Measurements from ENCODE around the gene SCN4B.

SCN4B gene

GRCh38 chr11:118172356-118172755, 19.7 kb upstream of the SCN4B start:
- no peak for DNase-seq

- peak; percentile 78 for DNase-seq
Measured at GRCh38 chr11:118171269-118172062, 18.8 kb upstream of the SCN4B start.

- no peak for DNase-seq
Measured at GRCh38 chr11:118170882-118171268, 18.3 kb upstream of the SCN4B start.

GRCh38 chr11:118170231-118170630, 17.6 kb upstream of the SCN4B start:
- no peak for DNase-seq

- no peak for DNase-seq
Measured at GRCh38 chr11:118169300-118170140, 16.9 kb upstream of the SCN4B start.

GRCh38 chr11:118168751-118169150, 16.1 kb upstream of the SCN4B start:
- DNase-seq: no peak

- no peak for DNase-seq
Measured at GRCh38 chr11:118168316-118168715, 15.7 kb upstream of the SCN4B start.

- DNase-seq: no peak
Measured at GRCh38 chr11:118167906-118168305, 15.3 kb upstream of the SCN4B start.

GRCh38 chr11:118167253-118167652, 14.6 kb upstream of the SCN4B start:
- DNase-seq: no peak

- no peak for DNase-seq
Measured at GRCh38 chr11:118166641-118167040, 14.0 kb upstream of the SCN4B start.

- no peak for DNase-seq
Measured at GRCh38 chr11:118164885-118165284, 12.3 kb upstream of the SCN4B start.

GRCh38 chr11:118163494-118163893, 10.9 kb upstream of the SCN4B start:
- DNase-seq: no peak

- DNase-seq: no peak
Measured at GRCh38 chr11:118162846-118163245, 10.2 kb upstream of the SCN4B start.

- DNase-seq: no peak
Measured at GRCh38 chr11:118161786-118162185, 9.2 kb upstream of the SCN4B start.

GRCh38 chr11:118157186-118157895, 4.7 kb upstream of the SCN4B start:
- DNase-seq: no peak

- DNase-seq: peak; percentile 22
Measured at GRCh38 chr11:118156531-118157185, 4.0 kb upstream of the SCN4B start.

- DNase-seq: no peak
Measured at GRCh38 chr11:118155776-118156530, 3.3 kb upstream of the SCN4B start.

GRCh38 chr11:118154641-118155040, 2.0 kb upstream of the SCN4B start:
- no peak for DNase-seq

GRCh38 chr11:118153976-118154375, 1.4 kb upstream of the SCN4B start:
- DNase-seq: no peak

- DNase-seq: no peak
Measured at GRCh38 chr11:118153516-118153915, 893 bp upstream of the SCN4B start.

- DNase-seq: no peak
Measured at GRCh38 chr11:118152020-118152551, 537 bp downstream of the SCN4B start.

GRCh38 chr11:118151431-118151830, 1.2 kb downstream of the SCN4B start:
- no peak for DNase-seq

Data from NCI-H2107 (cell line).